Transverse colon (tissue), 3 donors: Measurements from ENCODE around the gene SEPTIN8.

Source experiments
- CTCF ChIP-seq, 5 experiments: fragments of 200-600 bp in 3 of 5; fragments of 450-650 bp in 2 of 5; sonication (generic) in 3 of 5; IDR thresholded peaks; 1 replicate in 2 of 5; 2 replicates in 3 of 5; pipeline ENCODE4 v1.5.1; 2016 to 2017; ENCODE audit warnings: antibody characterized with exemption in 5 of 5, inconsistent platforms in 3 of 5, mild to moderate bottlenecking in 2 of 5, moderate library complexity in 1 of 5
- EP300 ChIP-seq: sonication (generic); formaldehyde crosslinking; IDR thresholded peaks from one replicate; pipeline ENCODE4 v1.6.1; 2017; ENCODE audit warnings: antibody characterized with exemption, low read depth

GRCh38 chr5:132825834-132826391 is 48.9 kb upstream of the SEPTIN8 start:
- TF ChIP-seq CTCF (IDR thresholded peaks at IDR 0.05) (no peak), EP300 (no peak)
